ENCODE measurements around the gene MRPL20.

MRPL20 gene

GRCh38 chr1:1359664-1360468 is 47.2 kb downstream of the MRPL20 start:
- peak; percentile 65 for DNase-seq

GRCh38 chr1:1359308-1359663 is 47.8 kb downstream of the MRPL20 start:
- DNase-seq: peak; percentile 57

GRCh38 chr1:1358433-1359271 is 48.4 kb downstream of the MRPL20 start, which contains the start of gene MXRA8:
MXRA8 (minus strand) TSS chr1:1358555; CDS start chr1:1358504, 51 bp downstream.
- peak; percentile 89 for DNase-seq

- peak; percentile 53 for DNase-seq
Observed at GRCh38 chr1:1357871-1358432, 49.1 kb downstream of the MRPL20 start.

- peak; percentile 63 for DNase-seq
Observed at GRCh38 chr1:1356796-1357401, 50.2 kb downstream of the MRPL20 start.

- no peak for DNase-seq
Observed at GRCh38 chr1:1356166-1356795, 50.8 kb downstream of the MRPL20 start.

- DNase-seq: peak; percentile 37
Observed at GRCh38 chr1:1355416-1355815, 51.7 kb downstream of the MRPL20 start.

GRCh38 chr1:1354271-1355247 is 52.5 kb downstream of the MRPL20 start:
- no peak for DNase-seq

- DNase-seq: no peak
Observed at GRCh38 chr1:1353389-1354151, 53.5 kb downstream of the MRPL20 start.

- DNase-seq: no peak
Observed at GRCh38 chr1:1352786-1353388, 54.2 kb downstream of the MRPL20 start.

Measured in EL (cell line).